Measurements from ENCODE around the gene KMT2A.
"Not testable (repeated sequence)": the region's sequence is repeated elsewhere in the genome, so short reads cannot be mapped to it uniquely, and the experiment has no call there.

The KMT2A gene

DNA sequence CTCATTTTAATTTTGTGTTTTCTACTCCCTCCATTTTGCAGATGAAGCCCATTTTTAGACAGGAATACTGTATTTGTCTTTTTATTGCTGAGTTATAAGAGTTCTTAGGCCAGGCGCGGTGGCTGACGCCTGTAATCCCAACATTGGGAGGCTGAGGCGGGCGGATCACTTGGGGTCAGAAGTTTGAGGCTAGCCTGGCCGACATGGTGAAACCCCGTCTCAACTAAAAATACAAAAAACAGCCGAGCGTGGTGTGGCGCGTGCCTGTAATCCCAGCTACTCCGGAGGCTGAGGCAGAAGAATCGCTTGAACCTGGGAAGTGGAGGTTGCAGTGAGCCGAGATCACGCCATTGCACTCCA, 135.4 kb downstream of the KMT2A start:
- H3K4me3 ChIP-seq (ENCODE audit: low read length): peak overlapping the region; percentile 78

DNA sequence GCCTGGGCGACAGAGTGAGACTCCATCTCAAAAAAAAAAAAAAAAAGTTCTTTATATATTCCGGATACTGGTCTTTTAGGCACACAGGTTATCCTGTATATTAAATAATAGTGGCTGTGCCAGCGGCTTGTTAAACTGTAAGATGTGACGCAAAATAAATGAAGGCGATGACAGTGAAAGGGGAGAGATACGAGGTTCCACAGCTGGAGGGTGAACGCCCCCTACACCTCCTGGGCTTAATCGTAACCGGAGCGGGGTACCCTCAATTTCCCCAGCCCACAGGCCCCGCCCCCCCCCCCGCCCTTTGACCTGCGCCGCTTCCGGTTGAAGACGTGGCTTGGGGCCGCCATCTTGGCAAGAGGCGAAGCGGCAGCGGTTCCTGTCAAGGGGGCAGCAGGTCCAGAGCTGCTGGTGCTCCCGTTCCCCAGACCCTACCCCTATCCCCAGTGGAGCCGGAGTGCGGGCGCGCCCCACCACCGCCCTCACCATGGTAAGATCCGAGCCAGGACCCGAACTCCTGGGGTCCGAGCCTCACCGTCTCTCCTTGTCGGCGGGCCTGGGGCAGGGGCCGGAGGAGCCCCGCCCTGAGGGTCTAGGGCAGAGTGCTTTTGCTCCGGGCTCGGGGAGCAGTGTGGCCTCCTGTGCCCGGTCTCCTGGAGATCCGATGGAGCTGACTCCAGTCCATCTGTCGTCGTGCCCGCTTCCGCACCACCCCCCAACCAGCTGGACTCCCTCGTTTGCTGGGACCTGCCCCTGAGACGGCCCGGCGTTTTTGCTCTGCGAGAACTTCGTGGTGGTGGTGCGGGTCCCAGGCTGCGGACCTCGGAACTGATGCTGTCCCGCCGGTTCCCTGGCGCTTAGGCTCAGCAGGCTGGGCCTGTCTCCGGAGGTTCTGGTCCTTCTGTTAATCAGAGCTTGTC, 136.0 kb downstream of the KMT2A start, which contains the start of gene ARCN1:
ARCN1 (plus strand) TSS at position 349 of the 920 bp plus-strand sequence; CDS start at position 488, 139 bp downstream.
- peaks cover 4% of the 10 kb centered on the region for H3K36me3 ChIP-seq (ENCODE audit: insufficient read depth, low read length)
- H3K27me3 ChIP-seq (ENCODE audit: insufficient read depth, low read length): no peaks in the 10 kb centered on the region
- H3K4me3 ChIP-seq (ENCODE audit: low read length): peak within 1 kb of the TSS; percentile 78
- peaks cover 15% of the 10 kb centered on the region for H3K4me1 ChIP-seq (ENCODE audit: insufficient read depth, low read length)
- no peaks in the 10 kb centered on the region for H3K9me3 ChIP-seq (ENCODE audit: low read length)
- H2AFZ ChIP-seq (ENCODE audit: low read depth, low read length): peak within 1 kb of the TSS; percentile 20

More for the DNA sequence above, 135.4 kb downstream of the KMT2A start:
- H3K9me3 ChIP-seq (ENCODE audit: low read length); H3K36me3 ChIP-seq (ENCODE audit: insufficient read depth, low read length); H3K27me3 ChIP-seq (ENCODE audit: insufficient read depth, low read length): not testable (repeated sequence)
- H2AFZ ChIP-seq (ENCODE audit: low read depth, low read length): peak overlapping the region; percentile 20
- H3K4me1 ChIP-seq (ENCODE audit: insufficient read depth, low read length): peaks cover 15% of the 10 kb centered on the region

DNA sequence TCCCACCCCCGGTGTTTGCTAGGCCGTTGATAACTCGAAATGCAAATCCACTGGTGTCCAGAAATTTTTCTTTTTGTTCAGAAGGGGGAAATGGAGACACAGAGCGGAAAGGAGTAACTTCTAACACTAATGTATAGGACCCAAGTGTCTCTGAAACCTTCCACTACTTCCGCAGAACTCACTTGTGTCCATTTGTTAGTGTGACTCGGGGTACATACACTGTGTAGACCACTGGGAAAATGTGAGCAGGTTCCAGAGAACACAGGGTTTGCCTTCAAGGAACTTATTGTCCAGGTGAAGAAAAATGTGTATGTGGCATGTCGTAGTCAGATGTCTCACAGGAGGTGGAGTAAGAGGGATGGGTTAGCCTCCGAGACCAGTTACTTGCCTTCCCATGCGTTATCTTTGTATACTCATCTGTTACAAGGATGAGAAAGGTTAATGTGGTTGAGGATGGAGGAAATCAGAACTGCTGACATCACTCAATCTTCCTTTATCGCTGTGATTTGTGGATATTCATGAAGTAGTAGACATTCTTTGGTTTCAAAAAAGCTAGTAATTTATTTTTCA, 136.8 kb downstream of the KMT2A start:
- no peaks in the 10 kb centered on the region for H3K9me3 ChIP-seq (ENCODE audit: low read length)
- H3K36me3 ChIP-seq (ENCODE audit: insufficient read depth, low read length): peaks cover 4% of the 10 kb centered on the region
- peak overlapping the region; percentile 20 for H2AFZ ChIP-seq (ENCODE audit: low read depth, low read length)
- no peaks in the 10 kb centered on the region for H3K27me3 ChIP-seq (ENCODE audit: insufficient read depth, low read length)
- peak overlapping the region; percentile 78 for H3K4me3 ChIP-seq (ENCODE audit: low read length)
- peaks cover 15% of the 10 kb centered on the region for H3K4me1 ChIP-seq (ENCODE audit: insufficient read depth, low read length)

DNA sequence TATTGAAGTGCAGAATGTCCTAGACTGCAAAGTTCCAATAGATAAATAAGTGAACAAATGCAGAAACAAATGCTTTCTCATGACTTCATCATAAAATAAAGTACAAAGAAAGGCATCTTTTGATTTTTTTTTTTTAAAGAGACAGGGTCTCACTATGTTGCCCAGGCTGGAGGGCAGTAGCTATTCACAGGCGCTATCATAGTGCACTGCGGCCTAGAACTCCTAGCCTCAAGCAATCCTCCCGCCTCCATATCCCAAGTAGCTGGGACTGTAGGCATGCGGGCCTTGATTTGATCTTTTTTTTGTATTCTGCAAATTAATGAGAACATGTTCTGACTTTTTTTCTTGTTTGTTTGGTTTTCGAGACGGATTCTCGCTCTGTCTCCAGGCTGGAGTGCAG, 138.3 kb downstream of the KMT2A start:
- Histone ChIP-seq H3K27me3 (ENCODE audit: insufficient read depth, low read length) (no peaks in the 10 kb centered on the region), H3K4me3 (ENCODE audit: low read length) (no peak overlapping the region), H3K9me3 (ENCODE audit: low read length) (no peaks in the 10 kb centered on the region), H3K36me3 (ENCODE audit: insufficient read depth, low read length) (peaks cover 4% of the 10 kb centered on the region), H2AFZ (ENCODE audit: low read depth, low read length) (no peak overlapping the region), H3K4me1 (ENCODE audit: insufficient read depth, low read length) (peaks cover 15% of the 10 kb centered on the region)

All from neuron (in vitro differentiated cells).